HepG2 (cell line): ENCODE results near the gene ZNF578. TPM values are rescaled to one million over a fixed set of nuclear protein-coding genes. Genes with fewer than 3 reads are reported as not detected.

ENCODE experiments used
- CBX2 ChIP-seq, 2 experiments: fragments of 200-600 bp in 1 of 2; sonication (generic); formaldehyde crosslinking in 1 of 2; IDR thresholded peaks; 2 replicates each; pipeline versions ENCODE4 v1.7.0 to v1.8.1; 2018 to 2022; ENCODE audit warnings: low read depth in 2 of 2, low read length in 1 of 2, mild to moderate bottlenecking in 1 of 2, missing genetic modification reagents in 1 of 2
- FOXO1 ChIP-seq: sonication (generic); formaldehyde crosslinking; IDR thresholded peaks from 2 replicates; pipeline ENCODE4 v1.4.0; 2020; ENCODE audit warnings: missing genetic modification reagents
- HHEX ChIP-seq: IDR thresholded peaks from 2 replicates; pipeline ENCODE4 v1.6.1; 2016; ENCODE audit warnings: control low read depth
- HNRNPK ChIP-seq: fragments of 200-400 bp; formaldehyde crosslinking; IDR thresholded peaks from 2 replicates; pipeline ENCODE4 v1.6.1; 2018; ENCODE audit warnings: low read length, low read depth, moderate library complexity, mild to moderate bottlenecking; ENCODE audit not compliant: poor library complexity, severe bottlenecking
- KLF12 ChIP-seq: sonication (generic); formaldehyde crosslinking; IDR thresholded peaks from 2 replicates; pipeline ENCODE4 v1.4.0; 2020; ENCODE audit warnings: missing genetic modification reagents, borderline replicate concordance
- PHF8 ChIP-seq: sonication (generic); formaldehyde crosslinking; IDR thresholded peaks from 2 replicates; pipeline ENCODE4 v1.5.0; 2020; ENCODE audit warnings: missing genetic modification reagents
- SNAPC2 ChIP-seq: sonication (generic); formaldehyde crosslinking; IDR thresholded peaks from 2 replicates; pipeline ENCODE4 v1.8.1; 2022; ENCODE audit warnings: mild to moderate bottlenecking, missing genetic modification reagents
- TARDBP ChIP-seq: sonication (generic); formaldehyde crosslinking; IDR thresholded peaks from 2 replicates; pipeline ENCODE4 v1.8.0; 2022; ENCODE audit warnings: mild to moderate bottlenecking, missing genetic modification reagents
- TCF7 ChIP-seq: sonication (generic); IDR thresholded peaks from 2 replicates; pipeline ENCODE4 v1.6.1; 2016; ENCODE audit warnings: antibody characterized with exemption, low read depth
- ZBTB38 ChIP-seq: sonication (generic); formaldehyde crosslinking; IDR thresholded peaks from 2 replicates; pipeline ENCODE4 v1.5.1; 2020; ENCODE audit warnings: mild to moderate bottlenecking, missing genetic modification reagents
- ZKSCAN1 ChIP-seq: fragments of 150-350 bp; IDR thresholded peaks from 2 replicates; pipeline ENCODE4 v1.6.1; 2014; ENCODE audit warnings: low read length
- ZNF20 ChIP-seq: sonication (generic); formaldehyde crosslinking; IDR thresholded peaks from 2 replicates; pipeline ENCODE4 v1.4.0; 2020; ENCODE audit warnings: mild to moderate bottlenecking, moderate library complexity, missing genetic modification reagents
- ZNF644 ChIP-seq: IDR thresholded peaks from 2 replicates; pipeline ENCODE4 v1.6.1; 2016; ENCODE audit warnings: low read depth
- ZNF709 ChIP-seq: sonication (generic); formaldehyde crosslinking; IDR thresholded peaks from 2 replicates; pipeline ENCODE4 v1.5.0; 2020; ENCODE audit warnings: mild to moderate bottlenecking, missing genetic modification reagents
- ZNF788 ChIP-seq: sonication (generic); formaldehyde crosslinking; IDR thresholded peaks from 2 replicates; pipeline ENCODE4 v1.5.0; 2020; ENCODE audit warnings: mild to moderate bottlenecking, missing genetic modification reagents, borderline replicate concordance
- ZNF839 ChIP-seq: sonication (generic); formaldehyde crosslinking; IDR thresholded peaks from 2 replicates; pipeline ENCODE4 v1.4.0; 2020; ENCODE audit warnings: missing genetic modification reagents, mild to moderate bottlenecking, borderline replicate concordance
- ZSCAN25 ChIP-seq: sonication (generic); formaldehyde crosslinking; IDR thresholded peaks from 2 replicates; pipeline ENCODE4 v1.8.0; 2022; ENCODE audit warnings: mild to moderate bottlenecking, missing genetic modification reagents
- polyA plus RNA-seq, 8 experiments: library from polyadenylated mRNA; depleted of rRNA in 3 of 8; stranded (reverse) in 7 of 8; unstranded in 1 of 8; fragments of >200 nt; fragmentation: Illumina TruSeq in 4 of 8; extraction: Trizol in 4 of 8; gene quantifications; 2 replicates each; pipeline versions ENCODE4 v1.2.1 to v1.2.3, GENCODE V29; 2011 to 2016; ENCODE audit warnings: low read depth in 4 of 8, missing spikeins in 1 of 8, mixed read lengths in 1 of 8; ENCODE audit not compliant: insufficient read depth in 1 of 8
- total RNA-seq, 5 experiments: library from RNA; depleted of rRNA; stranded (reverse); fragments of >200 nt; fragmentation: Illumina TruSeq; extraction: Trizol; gene quantifications; 2 replicates each; pipeline ENCODE4 v1.2.3, GENCODE V29; 2016; ENCODE audit warnings: low read depth in 1 of 5
- TF ChIP-seq, protein P1 (sequence below): sonication (generic); formaldehyde crosslinking; IDR thresholded peaks from 2 replicates; pipeline ENCODE4 v1.4.0; 2020; ENCODE audit warnings: mild to moderate bottlenecking, missing genetic modification reagents
- TF ChIP-seq, protein P2 (sequence below): sonication (generic); IDR thresholded peaks from 2 replicates; pipeline ENCODE4 v1.6.1; 2016; ENCODE audit warnings: low read depth, borderline replicate concordance
- TF ChIP-seq, protein P3 (sequence below): sonication (generic); formaldehyde crosslinking; IDR thresholded peaks from 2 replicates; pipeline ENCODE4 v1.9.0; 2022; ENCODE audit warnings: low read depth, missing genetic modification reagents
- TF ChIP-seq, protein P4 (sequence below): IDR thresholded peaks from 2 replicates; pipeline ENCODE4 v1.6.1; 2016; ENCODE audit warnings: mild to moderate bottlenecking, missing biosample characterization, missing genetic modification reagents
- TF ChIP-seq, protein P5 (sequence below): sonication (generic); formaldehyde crosslinking; IDR thresholded peaks from 2 replicates; pipeline ENCODE4 v1.5.0; 2020; ENCODE audit warnings: missing genetic modification reagents
- TF ChIP-seq, protein P6 (sequence below): IDR thresholded peaks from 2 replicates; pipeline ENCODE4 v1.6.1; 2012; ENCODE audit warnings: low read depth, low read length, improper control_type of control experiment
- TF ChIP-seq, protein P7 (sequence below): sonication (generic); formaldehyde crosslinking; IDR thresholded peaks from 2 replicates; pipeline ENCODE4 v1.8.1; 2023; ENCODE audit warnings: mild to moderate bottlenecking, missing genetic modification reagents, borderline replicate concordance

Gene ZNF578
- total and polyA plus RNA-seq, 2 of the 13 experiments (the other 11 are each of a cell fraction or from before 2014, with no cell fraction given) = not detected

DNA sequence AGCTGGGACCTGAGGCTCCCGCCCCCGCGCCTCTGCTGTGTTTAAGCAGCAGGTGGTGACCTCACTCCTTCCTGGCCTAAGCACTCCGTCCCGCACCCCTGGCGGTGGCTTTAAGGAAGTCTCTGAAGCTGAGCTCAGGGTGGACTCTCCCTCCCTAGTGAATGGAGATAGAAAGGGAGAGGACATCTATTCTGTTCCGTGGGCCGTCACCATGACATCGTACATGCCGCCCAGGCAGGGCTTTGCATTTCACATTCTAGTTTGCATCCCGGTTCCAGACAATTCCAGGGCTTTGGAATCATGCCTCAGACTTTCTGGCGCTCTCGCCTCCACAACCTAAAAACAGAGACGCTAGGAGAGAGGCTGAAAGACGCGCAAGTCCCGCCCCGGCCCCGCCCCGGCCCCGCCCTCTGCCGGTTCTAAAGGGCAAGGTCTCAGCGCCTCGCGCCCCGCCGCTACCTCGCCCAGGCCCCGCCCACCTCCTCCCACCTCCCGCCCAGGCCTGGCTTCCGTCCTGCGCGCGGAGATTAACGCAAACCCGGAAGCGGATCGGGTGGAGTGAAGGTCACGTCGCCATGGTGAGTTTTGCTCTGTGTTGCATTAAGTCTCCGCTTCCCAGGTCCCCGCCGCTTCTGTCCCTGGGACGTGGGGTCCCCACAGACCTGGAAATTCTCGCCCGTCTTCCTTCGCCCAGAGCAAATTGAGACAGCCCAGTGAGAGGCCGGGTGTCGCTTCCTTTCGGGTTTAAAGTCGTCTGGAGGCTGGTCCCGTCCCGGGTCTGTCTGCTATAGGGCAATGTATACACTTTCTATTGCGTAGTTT lies 74.0 kb downstream of the ZNF578 start, which contains the start of gene ZNF808 (continued):
- TF ChIP-seq, protein P1, sequence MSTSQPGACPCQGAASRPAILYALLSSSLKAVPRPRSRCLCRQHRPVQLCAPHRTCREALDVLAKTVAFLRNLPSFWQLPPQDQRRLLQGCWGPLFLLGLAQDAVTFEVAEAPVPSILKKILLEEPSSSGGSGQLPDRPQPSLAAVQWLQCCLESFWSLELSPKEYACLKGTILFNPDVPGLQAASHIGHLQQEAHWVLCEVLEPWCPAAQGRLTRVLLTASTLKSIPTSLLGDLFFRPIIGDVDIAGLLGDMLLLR (CRISPR knock-in tag) = no peak; the same call in 1 of the 2 replicates
- TF ChIP-seq HHEX (no peak), ZNF709 (CRISPR knock-in tag) (no peak), ZNF839 (CRISPR knock-in tag) (no peak), ZBTB38 (CRISPR knock-in tag) (no peak), HNRNPK (no peak), ZSCAN25 (no peak), ZNF788 (CRISPR knock-in tag) (no peak), KLF12 (CRISPR knock-in tag) (no peak), FOXO1 (CRISPR knock-in tag) (no peak), ZNF20 (CRISPR knock-in tag) (no peak), CBX2 (IDR thresholded peaks at IDR 0.05; ENCODE audit: low read depth, low read length) (no peak), CBX2 (CRISPR knock-in tag; IDR thresholded peaks at IDR 0.05; ENCODE audit: low read depth) (no peak), ZNF644 (CRISPR knock-in tag) (no peak), ZKSCAN1 (no peak), SNAPC2 (CRISPR knock-in tag) (no peak), PHF8 (CRISPR knock-in tag) (peak; percentile 78), TCF7 (no peak), TARDBP (CRISPR knock-in tag) (no peak)
- TF ChIP-seq, protein P2, sequence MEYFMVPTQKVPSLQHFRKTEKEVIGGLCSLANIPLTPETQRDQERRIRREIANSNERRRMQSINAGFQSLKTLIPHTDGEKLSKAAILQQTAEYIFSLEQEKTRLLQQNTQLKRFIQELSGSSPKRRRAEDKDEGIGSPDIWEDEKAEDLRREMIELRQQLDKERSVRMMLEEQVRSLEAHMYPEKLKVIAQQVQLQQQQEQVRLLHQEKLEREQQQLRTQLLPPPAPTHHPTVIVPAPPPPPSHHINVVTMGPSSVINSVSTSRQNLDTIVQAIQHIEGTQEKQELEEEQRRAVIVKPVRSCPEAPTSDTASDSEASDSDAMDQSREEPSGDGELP = no peak
- TF ChIP-seq, protein P3, sequence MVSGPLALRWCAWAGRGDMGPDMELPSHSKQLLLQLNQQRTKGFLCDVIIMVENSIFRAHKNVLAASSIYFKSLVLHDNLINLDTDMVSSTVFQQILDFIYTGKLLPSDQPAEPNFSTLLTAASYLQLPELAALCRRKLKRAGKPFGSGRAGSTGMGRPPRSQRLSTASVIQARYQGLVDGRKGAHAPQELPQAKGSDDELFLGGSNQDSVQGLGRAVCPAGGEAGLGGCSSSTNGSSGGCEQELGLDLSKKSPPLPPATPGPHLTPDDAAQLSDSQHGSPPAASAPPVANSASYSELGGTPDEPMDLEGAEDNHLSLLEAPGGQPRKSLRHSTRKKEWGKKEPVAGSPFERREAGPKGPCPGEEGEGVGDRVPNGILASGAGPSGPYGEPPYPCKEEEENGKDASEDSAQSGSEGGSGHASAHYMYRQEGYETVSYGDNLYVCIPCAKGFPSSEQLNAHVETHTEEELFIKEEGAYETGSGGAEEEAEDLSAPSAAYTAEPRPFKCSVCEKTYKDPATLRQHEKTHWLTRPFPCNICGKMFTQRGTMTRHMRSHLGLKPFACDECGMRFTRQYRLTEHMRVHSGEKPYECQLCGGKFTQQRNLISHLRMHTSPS (CRISPR knock-in tag) = no peak
- TF ChIP-seq, protein P4, sequence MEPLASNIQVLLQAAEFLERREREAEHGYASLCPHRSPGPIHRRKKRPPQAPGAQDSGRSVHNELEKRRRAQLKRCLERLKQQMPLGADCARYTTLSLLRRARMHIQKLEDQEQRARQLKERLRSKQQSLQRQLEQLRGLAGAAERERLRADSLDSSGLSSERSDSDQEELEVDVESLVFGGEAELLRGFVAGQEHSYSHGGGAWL (CRISPR knock-in tag) = 0 out of 2 replicates have a peak, but pooled peaks have one; percentile 31
- TF ChIP-seq, protein P5, sequence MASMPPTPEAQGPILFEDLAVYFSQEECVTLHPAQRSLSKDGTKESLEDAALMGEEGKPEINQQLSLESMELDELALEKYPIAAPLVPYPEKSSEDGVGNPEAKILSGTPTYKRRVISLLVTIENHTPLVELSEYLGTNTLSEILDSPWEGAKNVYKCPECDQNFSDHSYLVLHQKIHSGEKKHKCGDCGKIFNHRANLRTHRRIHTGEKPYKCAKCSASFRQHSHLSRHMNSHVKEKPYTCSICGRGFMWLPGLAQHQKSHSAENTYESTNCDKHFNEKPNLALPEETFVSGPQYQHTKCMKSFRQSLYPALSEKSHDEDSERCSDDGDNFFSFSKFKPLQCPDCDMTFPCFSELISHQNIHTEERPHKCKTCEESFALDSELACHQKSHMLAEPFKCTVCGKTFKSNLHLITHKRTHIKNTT = no peak
- TF ChIP-seq, protein P6, sequence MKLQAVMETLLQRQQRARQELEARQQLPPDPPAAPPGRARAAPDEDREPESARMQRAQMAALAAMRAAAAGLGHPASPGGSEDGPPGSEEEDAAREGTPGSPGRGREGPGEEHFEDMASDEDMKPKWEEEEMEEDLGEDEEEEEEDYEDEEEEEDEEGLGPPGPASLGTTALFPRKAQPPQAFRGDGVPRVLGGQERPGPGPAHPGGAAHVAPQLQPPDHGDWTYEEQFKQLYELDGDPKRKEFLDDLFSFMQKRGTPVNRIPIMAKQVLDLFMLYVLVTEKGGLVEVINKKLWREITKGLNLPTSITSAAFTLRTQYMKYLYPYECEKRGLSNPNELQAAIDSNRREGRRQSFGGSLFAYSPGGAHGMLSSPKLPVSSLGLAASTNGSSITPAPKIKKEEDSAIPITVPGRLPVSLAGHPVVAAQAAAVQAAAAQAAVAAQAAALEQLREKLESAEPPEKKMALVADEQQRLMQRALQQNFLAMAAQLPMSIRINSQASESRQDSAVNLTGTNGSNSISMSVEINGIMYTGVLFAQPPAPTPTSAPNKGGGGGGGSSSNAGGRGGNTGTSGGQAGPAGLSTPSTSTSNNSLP = no peak
- TF ChIP-seq, protein P7, sequence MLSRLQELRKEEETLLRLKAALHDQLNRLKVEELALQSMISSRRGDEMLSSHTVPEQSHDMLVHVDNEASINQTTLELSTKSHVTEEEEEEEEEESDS = no peak
